OCI-M2 (cell line): ENCODE results near the gene DAZAP1.

Experiments
- DNase-seq: peaks from one replicate; lab custom pipeline; 2025; ENCODE audit not compliant: unreplicated experiment; lab: John Stamatoyannopoulos, UW

The DAZAP1 gene

GRCh38 chr19:1424192-1424955 is 17.0 kb downstream of the DAZAP1 start:
- no peak for DNase-seq

- no peak for DNase-seq
These were observed 17.9 kb downstream of the DAZAP1 start for GRCh38 chr19:1425102-1425837.

GRCh38 chr19:1425902-1426301 is 18.5 kb downstream of the DAZAP1 start:
- no peak for DNase-seq

GRCh38 chr19:1426736-1427135 is 19.4 kb downstream of the DAZAP1 start:
- DNase-seq: no peak

DNA sequence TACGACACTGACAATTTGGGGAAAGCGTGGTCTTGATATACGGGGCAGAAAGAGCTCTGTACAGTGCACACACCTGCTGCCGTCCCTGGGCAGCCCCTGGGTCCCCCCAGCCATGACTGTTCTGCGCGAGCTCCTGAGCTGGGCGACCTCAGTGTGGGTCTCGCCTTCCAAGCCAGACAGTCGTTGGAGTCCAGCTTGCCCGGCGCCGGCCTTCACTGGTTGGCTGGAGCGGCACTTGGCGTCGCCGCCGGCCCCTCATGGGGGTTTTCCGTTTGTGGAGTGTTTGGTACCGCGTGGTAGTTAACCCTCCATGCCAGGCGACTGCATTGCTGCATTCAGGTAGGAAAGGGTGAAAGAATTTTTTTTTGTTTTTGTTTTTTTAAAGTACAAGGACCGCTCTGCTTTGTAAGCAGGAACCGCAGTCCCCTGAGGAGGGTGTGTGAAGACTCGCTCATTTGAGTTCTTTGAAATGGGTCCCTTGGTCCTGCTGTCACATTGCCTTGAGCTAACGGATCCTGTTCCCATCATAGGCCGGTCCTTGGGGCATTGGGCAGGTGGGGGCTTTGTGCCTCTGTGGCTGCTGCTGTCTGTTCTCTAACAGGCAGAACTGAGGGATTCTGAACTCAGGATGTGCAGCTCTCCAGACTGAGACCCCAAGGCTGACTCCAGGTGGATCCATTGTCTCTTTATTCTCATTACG is 20.0 kb downstream of the DAZAP1 start:
- DNase-seq: no peak

DNA sequence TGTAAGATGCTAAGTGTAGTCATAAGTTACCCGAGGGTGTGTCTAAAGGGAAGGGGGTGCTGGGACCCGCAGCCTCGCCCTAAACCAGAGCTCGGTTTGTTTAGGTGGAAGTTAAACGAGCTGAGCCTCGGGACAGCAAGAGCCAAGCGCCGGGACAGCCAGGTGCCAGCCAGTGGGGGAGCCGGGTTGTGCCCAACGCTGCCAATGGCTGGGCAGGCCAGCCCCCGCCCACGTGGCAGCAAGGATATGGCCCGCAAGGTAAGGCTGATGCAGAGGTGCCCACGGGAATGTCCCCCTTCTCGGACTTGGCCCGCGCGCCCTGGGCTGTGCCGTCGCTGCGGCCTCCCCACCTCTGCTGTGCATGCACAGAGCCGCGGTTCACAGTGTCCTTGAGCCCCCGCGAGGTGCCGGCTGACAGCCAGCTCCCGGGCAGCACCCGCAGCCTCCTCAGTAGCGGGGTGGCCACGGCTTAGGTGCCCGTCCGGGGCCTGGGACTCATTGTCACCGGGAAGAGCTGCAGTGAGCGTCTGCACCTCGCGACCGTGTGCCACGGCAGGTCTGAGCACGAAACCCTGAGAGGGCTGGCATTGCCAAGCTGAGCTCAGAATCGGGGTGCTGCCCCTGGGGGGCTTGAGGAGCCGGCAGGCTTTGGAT is 21.5 kb downstream of the DAZAP1 start:
- DNase-seq: no peak

GRCh38 chr19:1429750-1430149 is 22.4 kb downstream of the DAZAP1 start:
- DNase-seq: no peak

DNA sequence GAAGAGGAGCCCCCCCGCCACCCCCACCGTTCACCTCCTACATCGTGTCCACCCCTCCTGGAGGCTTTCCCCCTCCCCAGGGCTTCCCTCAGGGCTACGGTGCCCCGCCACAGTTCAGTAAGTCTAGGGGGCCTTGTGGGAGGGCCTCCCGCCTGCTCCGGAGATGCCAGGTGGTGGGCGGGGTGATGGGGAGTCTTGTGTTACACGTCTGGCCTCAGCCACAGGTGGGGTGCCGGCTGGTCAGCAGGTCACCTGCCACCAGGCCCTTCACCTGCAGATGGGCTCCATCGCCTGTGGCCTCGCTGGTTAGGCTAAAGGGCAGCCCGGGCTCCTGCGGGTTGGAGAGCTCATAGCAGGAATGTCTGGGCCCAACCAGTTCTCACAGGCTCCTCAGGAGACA is 22.9 kb downstream of the DAZAP1 start:
- DNase-seq: no peak

DNA sequence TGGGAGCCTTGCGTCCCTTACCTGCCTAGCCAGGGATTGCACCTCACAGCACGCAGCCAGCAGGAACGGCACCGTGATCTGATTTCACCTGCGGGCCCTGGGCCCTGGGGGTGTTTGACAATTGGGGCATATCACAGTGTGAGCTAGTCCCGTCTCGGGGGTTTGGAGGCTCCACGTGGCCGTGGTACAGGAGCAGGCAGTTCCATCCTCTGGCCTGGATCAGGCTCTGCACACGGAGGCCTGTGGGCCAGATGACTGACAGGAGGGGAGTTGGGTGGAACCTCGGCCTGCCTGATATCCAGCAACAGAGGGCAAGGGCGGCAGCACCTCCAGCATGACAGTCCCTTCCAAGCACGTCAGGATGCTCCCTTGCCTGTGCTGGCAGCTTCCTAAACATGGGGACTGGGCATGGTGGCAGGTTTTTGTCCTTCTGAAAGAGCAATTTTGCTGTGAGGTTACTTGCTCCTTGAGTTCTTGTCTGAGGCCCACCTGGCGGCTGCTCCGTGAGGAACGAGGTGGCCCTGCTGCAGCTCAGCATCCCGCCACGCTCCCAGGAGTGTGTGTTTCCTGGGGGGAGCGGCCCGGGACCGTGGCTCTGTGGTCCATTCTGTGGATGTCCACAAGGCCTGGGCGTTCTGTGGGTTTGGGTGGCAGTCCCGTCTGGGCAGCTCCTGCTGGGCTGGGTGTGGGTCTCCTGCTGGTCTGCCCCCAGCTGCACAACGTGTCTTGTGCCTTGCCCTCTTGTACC is 24.5 kb downstream of the DAZAP1 start:
- no peak for DNase-seq

DNA sequence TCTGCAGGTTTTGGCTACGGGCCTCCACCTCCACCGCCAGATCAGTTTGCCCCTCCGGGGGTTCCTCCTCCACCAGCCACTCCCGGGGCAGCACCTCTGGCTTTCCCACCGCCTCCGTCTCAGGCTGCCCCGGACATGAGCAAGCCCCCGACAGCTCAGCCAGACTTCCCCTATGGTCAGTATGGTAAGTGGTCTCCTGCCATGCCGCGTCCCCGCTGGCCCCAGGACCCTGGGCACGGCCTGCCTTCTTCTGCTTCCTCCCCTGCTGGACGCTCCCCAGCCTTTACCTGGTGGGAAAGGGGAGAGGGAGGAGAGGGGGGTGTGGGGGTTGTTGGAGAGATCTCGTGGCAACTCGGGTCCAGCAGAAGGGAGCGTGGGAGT is 25.1 kb downstream of the DAZAP1 start:
- DNase-seq: no peak

GRCh38 chr19:1433119-1434039 is 26.0 kb downstream of the DAZAP1 start:
- DNase-seq: no peak

GRCh38 chr19:1434040-1434366 is 26.6 kb downstream of the DAZAP1 start:
- no peak for DNase-seq

DNA sequence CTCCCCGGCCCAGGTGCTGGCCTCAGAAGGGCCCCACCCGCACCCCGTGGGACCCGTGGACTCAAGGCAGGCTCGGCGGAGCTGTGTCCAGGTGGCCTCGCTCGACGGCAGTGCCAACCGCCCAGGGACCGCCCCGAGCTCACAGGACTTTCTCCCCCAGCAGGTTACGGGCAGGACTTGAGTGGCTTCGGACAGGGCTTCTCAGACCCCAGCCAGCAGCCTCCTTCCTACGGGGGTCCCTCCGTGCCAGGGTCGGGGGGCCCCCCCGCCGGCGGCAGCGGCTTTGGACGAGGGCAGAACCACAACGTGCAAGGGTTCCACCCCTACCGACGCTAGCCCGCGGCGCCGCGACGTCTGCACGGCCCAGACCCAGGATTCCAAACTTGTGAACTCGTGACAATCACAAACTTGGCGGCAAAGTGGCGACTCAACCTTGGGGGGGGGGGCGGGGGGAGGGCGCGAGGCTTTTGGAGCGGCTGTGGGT is 27.2 kb downstream of the DAZAP1 start:
- no peak for DNase-seq

- DNase-seq: no peak
These were observed 28.1 kb downstream of the DAZAP1 start for GRCh38 chr19:1435378-1435989.

DNA sequence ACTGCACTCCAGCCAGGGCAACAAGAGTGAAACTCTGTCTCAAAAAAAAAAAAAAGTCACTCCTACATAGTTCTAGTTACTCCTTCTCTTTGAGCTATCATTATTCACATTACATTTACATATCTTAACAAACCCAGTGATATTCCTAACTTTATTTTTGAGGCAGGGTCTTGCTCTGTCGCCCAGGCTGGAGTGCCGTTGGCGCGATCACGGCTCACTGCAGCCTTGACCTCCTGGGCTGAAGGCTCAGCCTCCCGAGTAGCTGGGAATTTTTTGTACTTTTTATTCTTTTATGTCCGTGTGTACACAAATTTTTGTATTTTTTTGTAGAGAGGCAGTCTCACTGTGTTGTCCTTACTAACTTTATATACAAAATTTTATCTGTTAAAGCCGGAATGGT is 30.2 kb downstream of the DAZAP1 start:
- no peak for DNase-seq

DNA sequence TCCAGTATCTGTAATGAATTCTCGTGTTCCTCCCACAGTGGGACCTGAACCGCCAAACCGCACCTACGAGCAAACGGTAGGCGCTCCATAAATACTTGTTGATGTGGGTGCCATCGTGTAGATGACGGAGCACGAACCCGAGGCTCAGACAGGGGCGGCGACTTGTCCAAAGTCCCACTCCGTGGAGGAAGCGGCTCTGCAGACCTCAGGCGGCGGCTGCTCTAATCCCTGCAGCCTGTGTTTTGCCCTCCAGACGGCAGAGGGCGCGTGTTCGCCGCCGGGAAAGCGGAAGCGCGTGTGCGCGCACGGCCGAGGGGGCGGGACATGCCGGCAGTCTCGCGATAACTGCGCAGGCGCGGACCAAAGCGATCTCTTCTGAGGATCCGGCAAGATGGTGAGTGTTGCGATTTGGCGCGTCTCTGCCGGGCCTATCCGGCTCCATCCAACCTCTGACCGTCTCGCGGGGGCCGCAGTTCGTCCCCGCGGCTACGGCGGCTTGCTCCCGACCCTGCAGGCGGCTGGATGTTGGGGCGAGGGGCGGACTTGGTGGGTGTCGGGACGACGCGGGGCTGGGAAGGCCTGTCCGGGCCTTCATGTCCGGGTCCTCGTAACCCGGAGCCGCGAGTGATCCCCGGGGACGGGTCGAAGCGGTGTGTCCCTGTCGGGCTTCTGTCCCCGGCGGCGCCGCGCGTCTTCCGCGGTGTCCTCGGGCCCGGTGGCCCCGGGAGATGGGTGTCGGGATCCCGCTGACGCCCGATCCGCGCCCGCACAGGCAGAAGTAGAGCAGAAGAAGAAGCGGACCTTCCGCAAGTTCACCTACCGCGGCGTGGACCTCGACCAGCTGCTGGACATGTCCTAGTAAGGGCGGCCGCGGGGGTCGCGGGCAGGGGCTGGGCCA is 30.9 kb downstream of the DAZAP1 start, which contains the start of gene RPS15:
Gene RPS15 (plus strand): TSS at position 362 of the 898 bp plus-strand sequence. CDS start 30 bp downstream, at position 392.
- DNase-seq: no peak

- no peak for DNase-seq
These were observed 31.6 kb downstream of the DAZAP1 start for GRCh38 chr19:1438933-1439354.
